Neural crest cell (in vitro differentiated cells): ENCODE results near the gene GNAI3. TPM values are rescaled to one million over a fixed set of nuclear protein-coding genes. Genes with fewer than 3 reads are reported as not detected.

Experiments
- DNase-seq: peaks from one replicate; pipeline ENCODE4 v3.0.0; 2021; ENCODE audit warnings: low read depth, mixed read lengths, low spot score
- H3K27ac Mint-ChIP-seq: one replicate; pipeline ENCODE4 v1.8.0; 2021; ENCODE audit warnings: mild to moderate bottlenecking, mixed read lengths; ENCODE audit not compliant: unreplicated experiment
- H3K27me3 Mint-ChIP-seq: 2 replicates; pipeline ENCODE4 v1.8.0; 2021; ENCODE audit warnings: low read depth, mild to moderate bottlenecking, mixed read lengths
- H3K36me3 Mint-ChIP-seq: 2 replicates; pipeline ENCODE4 v1.8.0; 2021; ENCODE audit warnings: low read depth, mild to moderate bottlenecking, mixed read lengths
- H3K4me1 Mint-ChIP-seq: 2 replicates; pipeline ENCODE4 v1.8.0; 2021; ENCODE audit warnings: mixed read lengths
- H3K4me3 Mint-ChIP-seq: one replicate; pipeline ENCODE4 v1.8.0; 2021; ENCODE audit warnings: mild to moderate bottlenecking, mixed read lengths
- H3K9me3 Mint-ChIP-seq: 2 replicates; pipeline ENCODE4 v1.8.0; 2021; ENCODE audit warnings: mixed read lengths
- CTCF ChIP-seq: fragments of 200-600 bp; sonication (generic); conservative IDR thresholded peaks from 2 replicates; pipeline ENCODE4 v1.5.0; 2021; ENCODE audit warnings: antibody characterized with exemption, mild to moderate bottlenecking
- total RNA-seq: library from RNA; stranded (reverse); gene quantifications from 2 replicates; pipeline ENCODE4 v1.2.1, GENCODE V29; 2021

The GNAI3 gene
- total RNA-seq, 1 donor from 2014 or later: 9.8 TPM

GRCh38 chr1:109589679-109590078, 41.3 kb downstream of the GNAI3 start:
- no peaks in the 10 kb centered on the region for H3K4me1 Mint-ChIP-seq
- no peaks in the 10 kb centered on the region for H3K9me3 Mint-ChIP-seq
- no peak overlapping the region for H3K4me3 Mint-ChIP-seq
- H3K27me3 Mint-ChIP-seq: no peaks in the 10 kb centered on the region
- DNase-seq: no peak
- H3K36me3 Mint-ChIP-seq: peaks cover 11% of the 10 kb centered on the region
- no peak overlapping the region for H3K27ac Mint-ChIP-seq
- TF ChIP-seq CTCF: no peak

GRCh38 chr1:109592916-109593315, 44.5 kb downstream of the GNAI3 start:
- H3K4me3 Mint-ChIP-seq: no peak overlapping the region
- no peak for DNase-seq
- no peak overlapping the region for H3K27ac Mint-ChIP-seq
- no peaks in the 10 kb centered on the region for H3K4me1 Mint-ChIP-seq
- no peaks in the 10 kb centered on the region for H3K9me3 Mint-ChIP-seq
- TF ChIP-seq CTCF: no peak
- peaks cover 9% of the 10 kb centered on the region for H3K36me3 Mint-ChIP-seq
- H3K27me3 Mint-ChIP-seq: no peaks in the 10 kb centered on the region

GRCh38 chr1:109595531-109595930, 47.1 kb downstream of the GNAI3 start:
- peaks cover 9% of the 10 kb centered on the region for H3K36me3 Mint-ChIP-seq
- DNase-seq: no peak
- no peaks in the 10 kb centered on the region for H3K9me3 Mint-ChIP-seq
- TF ChIP-seq CTCF: no peak
- no peak overlapping the region for H3K27ac Mint-ChIP-seq
- H3K4me1 Mint-ChIP-seq: no peaks in the 10 kb centered on the region
- no peaks in the 10 kb centered on the region for H3K27me3 Mint-ChIP-seq
- H3K4me3 Mint-ChIP-seq: no peak overlapping the region

GRCh38 chr1:109598156-109598555, 49.7 kb downstream of the GNAI3 start:
- TF ChIP-seq CTCF: no peak
- Mint-ChIP-seq H3K4me3 (no peak overlapping the region), H3K36me3 (peaks cover 9% of the 10 kb centered on the region), H3K27me3 (no peaks in the 10 kb centered on the region), H3K9me3 (no peaks in the 10 kb centered on the region), H3K27ac (no peak overlapping the region), H3K4me1 (no peaks in the 10 kb centered on the region)
- no peak for DNase-seq

- Mint-ChIP-seq H3K4me1 (no peaks in the 10 kb centered on the region), H3K27me3 (no peaks in the 10 kb centered on the region), H3K4me3 (no peak overlapping the region), H3K36me3 (peaks cover 10% of the 10 kb centered on the region), H3K9me3 (no peaks in the 10 kb centered on the region), H3K27ac (no peak overlapping the region)
- DNase-seq: no peak
- TF ChIP-seq CTCF: peak; percentile 37
Measured at GRCh38 chr1:109598655-109599054, 50.2 kb downstream of the GNAI3 start.

- H3K4me3 Mint-ChIP-seq: no peak overlapping the region
- no peaks in the 10 kb centered on the region for H3K9me3 Mint-ChIP-seq
Measured at GRCh38 chr1:109603229-109603628, 54.8 kb downstream of the GNAI3 start.

More at GRCh38 chr1:109603229-109603628, 54.8 kb downstream of the GNAI3 start:
- Mint-ChIP-seq H3K4me1 (no peaks in the 10 kb centered on the region), H3K36me3 (peaks cover 7% of the 10 kb centered on the region), H3K27ac (no peak overlapping the region), H3K27me3 (no peaks in the 10 kb centered on the region)
- TF ChIP-seq CTCF: no peak
- DNase-seq: no peak
